Endometrium (tissue), 2 donors: ENCODE data around the gene ARF3.

ENCODE experiments used
- FAIRE-seq: peaks from 2 replicates; lab custom pipeline; 2012; peaks lifted over from hg19 to GRCh38; lab: Jason Lieb, UNC
- donor health status: control.
- donor health status: control.

Gene ARF3

DNA sequence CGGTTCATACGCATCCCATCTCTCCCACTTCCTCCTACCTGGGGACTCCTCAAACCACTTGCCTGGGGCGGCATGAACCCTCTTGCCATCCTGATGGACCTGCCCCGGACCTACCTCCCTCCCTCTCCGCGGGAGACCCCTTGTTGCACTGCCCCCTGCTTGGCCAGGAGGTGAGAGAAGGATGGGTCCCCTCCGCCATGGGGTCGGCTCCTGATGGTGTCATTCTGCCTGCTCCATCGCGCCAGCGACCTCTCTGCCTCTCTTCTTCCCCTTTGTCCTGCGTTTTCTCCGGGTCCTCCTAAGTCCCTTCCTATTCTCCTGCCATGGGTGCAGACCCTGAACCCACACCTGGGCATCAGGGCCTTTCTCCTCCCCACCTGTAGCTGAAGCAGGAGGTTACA is 24.5 kb upstream of the ARF3 start:
- FAIRE-seq: no peak

DNA sequence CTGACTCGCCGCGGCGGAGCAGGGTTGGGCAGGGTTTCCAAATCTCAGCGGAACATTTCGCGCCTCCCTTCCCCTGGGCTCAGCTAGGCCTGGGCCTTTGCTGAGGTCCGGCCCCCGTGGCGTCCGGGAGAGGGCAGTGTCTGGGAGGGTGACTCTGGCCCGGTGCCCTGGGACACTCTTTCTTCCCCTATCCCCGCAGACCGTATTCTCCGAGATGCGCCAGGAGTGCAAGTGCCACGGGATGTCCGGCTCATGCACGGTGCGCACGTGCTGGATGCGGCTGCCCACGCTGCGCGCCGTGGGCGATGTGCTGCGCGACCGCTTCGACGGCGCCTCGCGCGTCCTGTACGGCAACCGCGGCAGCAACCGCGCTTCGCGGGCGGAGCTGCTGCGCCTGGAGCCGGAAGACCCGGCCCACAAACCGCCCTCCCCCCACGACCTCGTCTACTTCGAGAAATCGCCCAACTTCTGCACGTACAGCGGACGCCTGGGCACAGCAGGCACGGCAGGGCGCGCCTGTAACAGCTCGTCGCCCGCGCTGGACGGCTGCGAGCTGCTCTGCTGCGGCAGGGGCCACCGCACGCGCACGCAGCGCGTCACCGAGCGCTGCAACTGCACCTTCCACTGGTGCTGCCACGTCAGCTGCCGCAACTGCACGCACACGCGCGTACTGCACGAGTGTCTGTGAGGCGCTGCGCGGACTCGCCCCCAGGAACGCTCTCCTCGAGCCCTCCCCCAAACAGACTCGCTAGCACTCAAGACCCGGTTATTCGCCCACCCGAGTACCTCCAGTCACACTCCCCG is 23.9 kb upstream of the ARF3 start:
- FAIRE-seq: no peak

DNA sequence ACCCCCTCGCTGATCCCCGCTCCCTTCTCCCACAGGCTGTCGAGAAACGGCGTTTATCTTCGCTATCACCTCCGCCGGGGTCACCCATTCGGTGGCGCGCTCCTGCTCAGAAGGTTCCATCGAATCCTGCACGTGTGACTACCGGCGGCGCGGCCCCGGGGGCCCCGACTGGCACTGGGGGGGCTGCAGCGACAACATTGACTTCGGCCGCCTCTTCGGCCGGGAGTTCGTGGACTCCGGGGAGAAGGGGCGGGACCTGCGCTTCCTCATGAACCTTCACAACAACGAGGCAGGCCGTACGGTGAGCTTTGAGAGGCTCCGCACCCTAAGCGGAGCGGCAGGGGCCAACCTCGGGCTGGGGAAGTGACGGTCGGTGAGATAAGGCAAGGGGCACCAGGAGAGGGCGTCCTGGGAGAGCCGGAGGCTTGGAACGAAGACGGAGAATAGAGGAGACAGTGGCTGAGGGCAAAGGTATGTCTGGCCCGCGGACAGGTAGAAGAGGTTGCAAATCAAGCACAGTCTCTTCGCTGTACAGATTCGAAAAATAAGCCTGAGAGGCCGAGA is 23.2 kb upstream of the ARF3 start:
- no peak for FAIRE-seq

DNA sequence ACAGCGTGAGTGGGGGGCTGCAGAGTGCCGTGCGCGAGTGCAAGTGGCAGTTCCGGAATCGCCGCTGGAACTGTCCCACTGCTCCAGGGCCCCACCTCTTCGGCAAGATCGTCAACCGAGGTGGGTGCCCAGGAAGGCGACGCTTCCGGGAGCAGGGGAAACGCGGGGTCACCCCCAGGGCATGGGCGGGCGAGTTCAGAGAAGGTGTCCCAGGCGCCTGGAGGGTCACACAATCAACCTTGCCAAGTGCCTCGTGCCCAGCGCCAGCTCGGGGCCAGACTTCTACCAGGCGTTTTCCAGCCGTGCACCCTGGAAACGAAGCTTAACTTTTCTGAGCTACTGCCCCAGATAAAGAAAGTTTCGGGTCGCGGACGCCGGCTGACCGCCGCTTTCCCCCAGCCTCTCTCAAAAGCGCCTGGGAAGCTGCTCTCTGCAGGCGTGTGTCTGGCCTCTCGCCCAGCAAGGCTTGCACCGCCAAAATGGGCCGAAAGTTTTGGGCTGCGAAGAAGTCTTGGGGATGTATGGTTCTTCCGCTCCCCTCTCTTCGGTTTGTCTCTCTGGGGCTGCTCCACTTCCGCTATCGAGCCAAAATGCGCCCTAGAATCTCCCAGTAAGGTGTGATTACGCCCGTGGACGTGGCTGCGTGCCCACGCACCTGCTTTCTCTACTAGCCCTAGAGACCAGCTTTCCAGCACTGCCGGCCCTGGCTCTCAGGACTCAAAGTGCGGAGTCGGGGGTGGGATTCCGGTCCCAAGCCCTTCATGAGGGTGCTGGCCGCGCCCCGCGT is 22.5 kb upstream of the ARF3 start:
- FAIRE-seq: no peak

DNA sequence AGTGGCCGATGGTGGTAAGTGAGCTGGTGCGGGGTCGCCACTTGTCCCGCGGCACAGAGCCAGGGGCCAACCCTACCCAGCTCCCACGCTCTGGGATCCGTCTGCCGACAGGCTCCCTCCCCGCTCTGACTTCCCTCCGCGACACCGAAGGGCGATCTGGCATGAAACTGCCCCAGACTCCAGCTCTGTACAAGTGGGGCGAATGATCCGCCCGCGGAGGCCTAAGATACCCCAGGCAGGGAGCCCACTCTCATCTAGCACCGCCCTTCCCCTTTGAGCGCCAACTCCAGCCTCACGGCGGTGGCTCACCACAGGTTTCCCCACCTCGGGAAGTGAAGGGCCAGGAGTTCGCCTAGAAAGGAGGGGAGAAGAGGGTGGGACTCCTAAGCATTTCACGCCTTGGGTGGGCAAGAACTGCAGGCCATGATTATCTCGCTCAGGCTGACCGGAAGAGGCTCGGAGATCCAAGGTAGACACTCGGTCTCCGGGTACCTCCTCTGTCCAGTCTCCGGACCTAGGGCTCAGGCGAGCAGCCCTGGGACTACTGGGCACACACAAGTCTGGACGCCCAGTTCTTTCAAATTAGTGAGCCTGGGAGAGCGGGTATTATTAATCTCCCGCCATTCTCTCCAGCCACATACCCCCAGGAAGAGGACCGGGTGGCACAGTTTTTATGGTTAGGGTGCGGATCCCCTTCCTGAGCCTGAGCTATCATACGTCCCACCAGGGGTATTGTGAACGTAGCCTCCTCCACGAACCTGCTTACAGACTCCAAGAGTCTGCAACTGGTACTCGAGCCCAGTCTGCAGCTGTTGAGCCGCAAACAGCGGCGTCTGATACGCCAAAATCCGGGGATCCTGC is 21.7 kb upstream of the ARF3 start:
- no peak for FAIRE-seq

DNA sequence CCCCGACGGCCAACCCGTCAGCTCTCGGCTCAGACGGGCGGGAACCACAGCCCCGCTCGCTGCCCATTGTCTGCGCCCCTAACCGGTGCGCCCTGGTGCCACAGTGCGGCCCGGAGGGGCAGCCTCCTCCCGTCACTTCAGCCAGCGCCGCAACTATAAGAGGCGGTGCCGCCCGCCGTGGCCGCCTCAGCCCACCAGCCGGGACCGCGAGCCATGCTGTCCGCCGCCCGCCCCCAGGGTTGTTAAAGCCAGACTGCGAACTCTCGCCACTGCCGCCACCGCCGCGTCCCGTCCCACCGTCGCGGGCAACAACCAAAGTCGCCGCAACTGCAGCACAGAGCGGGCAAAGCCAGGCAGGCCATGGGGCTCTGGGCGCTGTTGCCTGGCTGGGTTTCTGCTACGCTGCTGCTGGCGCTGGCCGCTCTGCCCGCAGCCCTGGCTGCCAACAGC is 21.0 kb upstream of the ARF3 start, which contains the start of gene WNT1:
TSS of gene WNT1 (plus strand) at position 32 of the 450 bp plus-strand sequence. CDS start at position 361, 329 bp downstream.
- FAIRE-seq: no peak

DNA sequence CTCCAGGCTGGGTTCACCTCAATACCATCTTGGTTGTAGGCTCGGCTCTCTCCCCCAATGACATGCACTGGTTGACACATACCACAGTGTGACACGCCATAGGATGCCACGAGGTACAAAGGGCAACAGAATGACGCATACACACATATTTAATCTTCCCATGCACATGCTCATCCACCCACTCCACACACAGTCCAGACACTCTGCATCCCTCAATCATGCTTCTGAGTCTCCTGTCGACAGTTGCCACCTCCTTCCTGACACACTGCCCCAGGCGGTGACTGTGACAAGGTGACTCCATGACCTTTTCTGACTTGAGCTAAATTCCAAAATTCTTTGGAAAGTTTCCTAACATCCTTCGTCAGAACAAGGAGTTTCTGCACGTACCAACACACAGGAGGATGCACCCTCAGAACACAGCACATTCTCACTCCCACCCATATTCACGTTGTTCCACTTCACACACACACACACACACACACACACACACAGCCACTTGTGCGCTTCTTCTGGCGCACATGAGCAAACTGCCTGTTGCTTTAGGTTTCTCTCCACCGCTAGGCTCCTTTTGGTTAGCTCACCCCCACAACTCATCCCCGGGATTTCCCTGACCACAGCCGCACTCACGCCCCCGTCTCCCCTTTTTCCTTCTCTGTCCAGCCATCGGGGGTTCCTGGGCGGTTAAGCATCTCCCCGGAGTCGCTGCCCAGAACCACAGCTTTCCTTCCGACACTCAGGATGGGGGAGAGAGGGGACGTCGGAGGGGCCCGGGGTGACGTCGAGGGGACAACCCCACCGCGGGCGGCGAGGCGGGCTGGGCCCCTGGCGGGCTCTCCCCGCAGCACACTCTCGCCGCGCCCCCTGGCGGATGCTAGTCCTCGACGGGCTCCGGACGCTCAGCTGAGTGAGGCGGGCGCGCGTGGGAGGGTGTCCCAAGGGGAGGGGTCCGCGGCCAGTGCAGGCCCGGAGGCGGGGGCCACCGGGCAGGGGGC is 20.3 kb upstream of the ARF3 start:
- FAIRE-seq: no peak

DNA sequence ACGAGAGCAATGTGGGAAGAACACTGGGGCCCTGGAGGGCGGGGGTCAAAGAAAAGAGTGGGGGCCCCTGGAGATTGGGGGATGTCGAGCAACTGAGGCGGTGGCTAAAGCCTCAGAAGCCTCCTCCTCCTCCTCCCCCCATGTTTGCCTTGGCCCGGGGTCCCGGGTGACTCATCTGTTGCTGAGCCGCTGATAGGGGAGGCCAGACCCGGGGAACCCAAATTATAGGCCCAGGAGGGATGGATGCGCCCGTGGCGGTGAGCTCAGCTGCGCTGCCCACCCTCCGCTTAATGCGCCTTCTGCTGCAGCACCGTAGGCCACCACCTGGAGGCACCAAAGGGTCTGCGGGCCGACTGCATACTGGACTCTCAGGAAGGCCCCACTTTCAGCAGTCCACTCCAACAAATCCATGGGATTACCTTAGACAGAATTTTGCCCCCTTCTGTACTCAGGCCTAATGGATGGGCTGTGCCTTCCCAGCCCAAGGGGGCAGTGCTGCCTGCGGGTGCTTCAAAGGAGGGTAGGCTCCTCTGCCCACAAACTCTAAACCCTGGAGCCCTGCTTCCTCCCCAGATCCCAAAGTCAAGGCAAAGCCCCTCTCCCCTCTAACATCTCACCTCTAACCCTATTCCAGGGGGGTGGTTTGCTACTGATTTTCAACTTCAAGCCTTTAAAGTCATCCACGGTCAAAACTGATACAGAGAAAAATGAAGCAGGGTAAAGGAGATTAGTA is 16.8 kb upstream of the ARF3 start:
- no peak for FAIRE-seq

DNA sequence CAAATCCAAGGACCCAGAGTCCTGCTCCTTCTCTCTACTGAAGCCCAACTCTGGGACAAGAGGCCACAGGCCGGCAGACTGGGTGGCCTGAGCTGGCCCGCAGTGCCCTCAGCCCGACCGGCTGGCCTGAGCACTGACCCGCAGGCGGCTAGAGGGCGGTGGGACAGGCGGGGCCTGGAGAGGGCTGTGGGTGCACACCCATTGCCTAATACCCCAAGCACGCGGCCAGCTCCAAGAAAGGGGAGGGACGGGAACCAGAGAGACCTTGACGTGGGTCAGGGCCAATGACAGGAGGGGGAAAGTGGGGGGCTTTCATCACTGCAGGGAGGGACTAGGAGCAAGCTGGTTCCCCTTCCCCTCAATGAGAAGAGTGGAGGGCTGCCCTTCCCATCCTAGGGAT is 16.2 kb upstream of the ARF3 start:
- FAIRE-seq: no peak

DNA sequence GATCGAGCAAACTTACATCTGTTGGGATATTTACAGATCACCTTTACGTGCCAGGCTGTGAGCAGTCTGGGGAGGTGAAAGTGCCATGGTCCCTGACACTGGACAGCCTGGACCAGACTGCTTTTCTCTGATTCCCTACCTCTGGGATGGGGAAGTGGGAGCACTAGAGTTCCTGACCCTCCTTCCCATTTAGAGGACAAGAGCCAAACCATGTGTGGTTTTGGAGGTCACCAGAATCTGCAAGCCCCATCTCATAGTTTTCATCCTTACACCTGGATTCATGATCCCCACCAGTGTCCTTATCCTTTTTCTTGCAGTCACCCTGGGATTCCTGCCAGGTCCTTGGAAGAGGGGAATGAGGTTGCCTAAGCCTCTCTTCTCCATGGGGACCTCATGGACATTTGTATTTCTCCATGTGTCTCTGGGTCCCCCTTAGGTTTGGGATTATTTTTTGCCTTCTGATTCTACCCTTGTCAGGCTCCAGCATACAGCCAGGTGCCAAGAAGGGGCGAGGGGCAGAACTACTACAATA is 15.7 kb upstream of the ARF3 start:
- no peak for FAIRE-seq

DNA sequence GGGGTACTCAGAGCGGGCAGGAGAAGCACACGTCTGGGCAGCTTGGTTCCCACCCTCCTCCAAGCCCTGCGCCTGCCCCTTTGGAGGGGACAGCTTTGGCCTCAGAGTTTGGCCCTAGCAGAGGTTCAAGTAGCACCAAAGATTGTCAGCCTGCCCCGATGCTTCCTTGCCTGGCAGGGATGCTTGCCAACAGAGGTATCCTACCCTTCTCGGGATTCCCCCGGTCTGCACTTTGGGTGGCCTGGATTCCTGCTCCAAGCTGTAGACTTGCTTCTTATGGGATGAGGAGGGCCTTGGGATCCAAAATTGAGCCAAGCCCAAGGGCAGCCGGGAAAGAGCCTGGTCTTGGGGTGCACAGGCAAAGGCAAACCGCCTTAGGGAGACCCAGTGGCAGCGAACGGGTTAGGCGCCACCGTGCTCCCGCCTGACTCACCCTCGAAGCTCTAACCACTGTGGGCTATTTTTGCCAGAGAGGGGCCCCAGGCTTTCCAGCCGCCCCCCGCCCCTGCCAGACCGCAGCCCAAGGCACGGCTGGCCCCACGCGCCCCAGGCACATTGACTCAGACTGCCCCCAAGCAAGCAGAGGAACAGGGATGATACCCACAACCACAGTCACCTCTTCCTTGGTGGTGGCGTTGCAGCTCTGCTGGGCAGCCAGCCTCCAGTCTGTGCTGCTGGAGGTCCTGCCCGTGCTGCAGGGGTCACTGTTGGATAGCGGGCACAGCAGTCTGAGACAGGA is 15.1 kb upstream of the ARF3 start:
- no peak for FAIRE-seq

DNA sequence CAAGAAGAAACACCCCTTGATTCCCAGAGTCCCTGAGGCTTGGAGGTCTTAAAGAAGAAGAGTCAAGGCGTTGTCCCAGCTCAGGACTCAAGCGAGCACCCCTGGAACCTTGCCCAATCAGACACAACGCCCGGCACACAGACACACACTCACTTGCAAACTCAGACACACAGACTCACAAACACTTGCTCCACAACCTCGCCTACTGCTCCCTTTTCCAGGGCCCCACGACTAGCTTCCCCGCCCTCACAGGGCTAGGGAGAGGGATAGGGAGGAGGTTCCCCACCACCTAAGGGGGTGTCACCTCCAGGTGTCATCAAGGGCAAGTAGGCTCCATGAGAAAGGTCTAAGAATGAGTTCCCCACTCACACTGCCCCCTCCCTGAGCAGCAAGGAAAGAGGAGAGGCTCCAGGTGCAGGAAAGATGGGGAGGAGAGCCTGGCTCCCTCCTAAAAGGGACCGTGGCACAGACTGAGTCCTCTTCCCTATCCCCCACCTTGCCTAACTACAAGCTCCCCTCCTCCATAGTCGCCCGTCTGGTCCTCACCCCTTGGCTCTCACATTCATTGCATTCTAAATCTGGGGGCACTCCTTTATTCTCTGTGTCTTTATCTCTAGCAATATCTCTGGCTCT is 13.5 kb upstream of the ARF3 start:
- FAIRE-seq: no peak

DNA sequence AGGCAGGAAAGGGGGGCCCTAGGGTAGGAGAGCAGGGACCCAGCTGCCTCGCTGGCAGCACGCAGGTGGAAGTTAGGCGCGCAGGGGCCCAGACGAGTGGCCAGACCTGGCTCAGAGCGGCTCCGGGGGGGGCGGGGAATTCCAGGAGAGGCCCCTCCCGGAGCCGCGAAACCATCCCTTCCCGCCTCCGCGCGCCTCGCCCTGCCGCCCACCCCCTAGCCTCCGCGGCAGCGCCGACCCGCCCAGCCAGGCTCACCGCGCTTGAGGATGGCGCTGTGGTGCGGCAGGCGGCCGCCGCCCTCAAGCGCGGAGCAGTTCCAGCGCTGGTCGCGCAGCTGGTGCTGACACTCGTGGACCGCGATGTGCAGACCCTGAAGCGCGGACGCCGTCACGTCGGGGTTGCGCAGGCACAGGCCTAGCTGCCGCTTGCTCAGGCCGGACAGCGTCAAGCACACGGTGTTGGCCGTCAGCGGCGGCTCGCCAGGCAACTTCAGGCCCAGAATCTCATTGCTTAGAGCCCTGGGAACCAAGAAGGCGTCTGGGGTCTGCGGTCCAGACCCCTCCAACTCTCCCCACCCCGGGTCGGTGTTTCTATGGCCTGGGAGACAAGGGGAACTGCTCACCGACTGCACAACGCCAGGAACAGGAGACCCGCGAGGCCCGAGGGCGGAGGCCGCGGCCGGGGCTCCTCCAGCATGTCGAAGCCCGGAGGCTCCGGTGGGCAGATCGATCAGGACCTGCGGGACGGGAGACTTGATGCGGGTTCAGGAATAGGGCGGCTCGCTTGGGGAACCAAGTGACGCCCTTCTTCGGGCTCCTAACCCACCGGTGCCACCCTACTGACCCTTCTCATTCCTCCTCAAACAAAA is 12.8 kb upstream of the ARF3 start:
- FAIRE-seq: no peak

DNA sequence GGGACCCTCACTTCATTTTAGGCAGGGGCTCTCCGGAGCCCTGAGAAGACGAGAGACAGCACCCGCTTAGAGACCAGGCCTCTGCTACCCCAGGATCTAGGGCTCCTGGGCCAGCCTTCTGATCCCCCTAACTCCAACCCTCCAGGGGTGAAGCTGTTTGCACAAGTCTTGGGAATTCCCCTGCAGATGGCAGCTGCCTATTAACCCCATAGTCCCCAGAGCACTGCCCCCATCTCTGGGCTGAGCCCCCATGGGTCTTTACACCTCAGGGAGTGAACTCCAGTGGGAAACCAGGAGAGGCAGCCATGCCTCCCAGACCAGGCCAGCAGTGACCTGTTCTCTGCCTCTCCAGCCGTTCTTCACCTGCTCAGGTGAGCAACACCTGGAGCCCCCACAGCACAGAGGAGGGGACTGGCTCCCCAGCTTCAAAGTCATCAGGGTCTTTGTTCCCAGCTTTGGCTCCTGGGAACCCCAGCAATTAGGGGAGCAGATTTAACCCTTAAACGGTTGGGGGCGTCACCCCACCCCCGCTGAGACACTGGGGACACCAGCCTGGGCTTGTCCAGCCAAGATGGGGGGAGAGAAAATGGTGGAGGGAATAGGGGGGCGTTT is 12.0 kb upstream of the ARF3 start:
- FAIRE-seq: no peak

DNA sequence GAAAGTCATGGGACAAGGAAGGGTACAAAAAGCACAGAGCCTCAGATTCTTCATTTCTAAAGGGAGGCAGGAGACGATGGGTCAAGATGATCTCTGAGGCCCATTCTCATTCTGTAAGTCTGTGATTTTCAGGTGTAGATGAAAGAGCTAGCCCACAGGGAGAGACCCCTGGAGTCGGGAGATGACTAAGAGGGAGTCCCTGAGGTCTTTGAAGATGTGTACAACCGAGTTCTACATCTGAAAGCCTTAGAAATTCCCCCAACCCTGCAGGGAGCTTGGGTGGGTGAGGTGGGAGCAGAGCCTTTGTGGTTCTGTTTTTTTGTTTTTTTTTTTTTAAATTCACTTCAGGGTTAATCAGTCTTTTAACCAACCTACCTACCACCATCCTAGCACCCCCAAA is 11.2 kb upstream of the ARF3 start:
- no peak for FAIRE-seq

DNA sequence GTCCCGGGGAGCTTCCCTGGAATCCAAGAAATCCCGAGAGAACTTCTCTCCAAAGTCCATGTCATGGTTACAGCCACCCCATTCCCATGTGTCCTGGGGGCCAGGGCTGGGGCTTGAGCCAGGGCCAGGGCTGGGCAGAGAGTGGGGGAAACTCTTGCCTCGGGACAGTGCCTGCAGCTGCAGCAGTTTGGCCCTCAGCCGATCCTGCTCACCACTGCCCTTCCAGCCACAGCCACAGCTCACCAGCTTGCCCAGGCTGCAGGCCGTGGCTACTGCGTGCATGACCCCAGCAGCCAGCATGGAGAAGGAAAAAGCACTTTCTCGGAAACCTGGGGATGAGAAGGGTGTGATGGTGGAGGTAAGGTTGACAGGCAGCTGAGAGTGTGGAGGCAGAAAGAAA is 10.7 kb upstream of the ARF3 start:
- no peak for FAIRE-seq
